ENCODE measurements around the gene MDM4. TPM values are rescaled to one million over a fixed set of nuclear protein-coding genes. Genes with fewer than 3 reads are reported as not detected.
"Not testable (repeated sequence)": the region's sequence is repeated elsewhere in the genome, so short reads cannot be mapped to it uniquely, and the experiment has no call there.

MDM4 gene
- total and polyA plus RNA-seq, 2 donors: 41.0 to 54.4 TPM

DNA sequence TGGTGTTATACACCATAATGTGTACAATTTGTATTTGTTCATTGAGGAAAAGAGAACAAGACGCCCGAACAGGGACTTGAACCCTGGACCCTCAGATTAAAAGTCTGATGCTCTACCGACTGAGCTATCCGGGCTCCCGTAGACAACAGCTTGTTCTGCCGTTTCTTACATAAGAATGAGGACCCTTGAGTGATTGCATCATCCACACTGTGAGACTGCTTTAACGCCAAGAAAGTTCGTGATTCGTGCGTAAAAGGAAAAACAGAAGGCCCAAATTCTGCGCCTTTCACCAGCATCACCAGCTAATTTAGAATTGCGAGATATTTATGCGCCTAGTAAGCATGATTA lies 9.3 kb upstream of the MDM4 start:
- H3K4me1 ChIP-seq (ENCODE audit: control insufficient read depth in 2 of 2, insufficient read depth in 2 of 2, low read length in 2 of 2): peaks cover 0 to 28% of the 10 kb centered on the region in 2 donors
- peak overlapping the region; percentile 87 to 99 for H3K27ac ChIP-seq (ENCODE audit: low read depth in 1 of 2, low read length in 1 of 2)
- H3K27me3 ChIP-seq (ENCODE audit: control insufficient read depth in 2 of 2, insufficient read depth in 1 of 2, low read length in 1 of 2): no peaks in the 10 kb centered on the region
- under 1% methylated on average over 13 of the region's 13 CpGs for WGBS
- H3K9me3 ChIP-seq (ENCODE audit: control insufficient read depth in 2 of 2, insufficient read depth in 1 of 2, low read length in 1 of 2): no peaks in the 10 kb centered on the region
- H3K36me3 ChIP-seq (ENCODE audit: control insufficient read depth in 2 of 2, insufficient read depth in 2 of 2, low read length in 1 of 2): no peaks in the 10 kb centered on the region
- peak overlapping the region; percentile 57 to 70 for H3K4me3 ChIP-seq (ENCODE audit: low read length in 2 of 2)
- peak; percentile 87 to 99 (median 97) for DNase-seq (ENCODE audit: low read depth in 6 of 9, low spot score in 9 of 9)

DNA sequence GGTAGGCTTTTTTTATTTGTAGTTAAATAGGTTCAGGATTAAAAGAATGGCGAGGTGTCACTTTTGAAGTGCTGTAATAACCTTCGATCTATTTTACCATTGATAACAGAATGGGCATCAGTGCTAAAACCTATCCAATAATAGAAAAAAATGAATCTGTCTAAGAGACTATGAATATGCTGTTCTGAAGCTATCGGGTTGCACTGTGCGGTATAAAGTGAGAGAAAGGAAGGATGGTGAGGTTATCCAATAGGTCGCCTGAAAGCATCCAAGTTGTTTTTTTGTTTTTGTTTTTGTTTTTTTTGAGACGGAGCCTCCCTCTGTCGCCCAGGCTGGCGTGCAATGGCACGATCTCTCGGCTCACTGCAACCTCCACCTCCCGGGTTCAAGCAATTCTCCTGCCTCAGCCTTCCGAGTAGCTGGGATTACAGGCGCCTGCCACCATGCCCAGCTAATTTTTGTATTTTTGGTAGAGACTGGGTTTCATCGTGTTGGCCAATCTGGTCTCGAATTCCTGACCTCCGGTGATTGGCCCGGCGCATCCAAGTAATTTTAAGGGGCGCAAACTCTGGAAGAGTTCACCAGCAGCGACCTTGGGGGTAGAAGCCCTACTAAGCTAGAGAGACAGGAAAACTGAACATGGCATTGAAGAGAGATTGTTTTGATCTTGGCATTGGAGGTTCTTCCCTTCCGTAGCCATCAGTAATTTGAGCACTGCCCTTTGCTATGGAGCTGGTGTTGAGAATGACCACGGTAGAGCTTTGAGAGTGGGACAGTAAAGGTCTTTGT lies 8.7 kb upstream of the MDM4 start:
- peak in 1 of 9 donors; percentile 76 for DNase-seq (ENCODE audit: low read depth in 6 of 9, low spot score in 9 of 9)
- 6% methylated on average over 22 of the region's 22 CpGs for WGBS
- H3K27ac ChIP-seq (ENCODE audit: low read depth in 1 of 2, low read length in 1 of 2): peak overlapping the region; percentile 87 to 99
- H3K27me3 ChIP-seq (ENCODE audit: control insufficient read depth in 2 of 2, insufficient read depth in 1 of 2, low read length in 1 of 2): no peaks in the 10 kb centered on the region
- H3K4me1 ChIP-seq (ENCODE audit: control insufficient read depth in 2 of 2, insufficient read depth in 2 of 2, low read length in 2 of 2): peaks cover 0 to 29% of the 10 kb centered on the region in 2 donors
- H3K4me3 ChIP-seq (ENCODE audit: low read length in 2 of 2): peak overlapping the region; percentile 57 to 70
- H3K9me3 ChIP-seq (ENCODE audit: control insufficient read depth in 2 of 2, insufficient read depth in 1 of 2, low read length in 1 of 2): no peaks in the 10 kb centered on the region
- no peaks in the 10 kb centered on the region for H3K36me3 ChIP-seq (ENCODE audit: control insufficient read depth in 2 of 2, insufficient read depth in 2 of 2, low read length in 1 of 2)

DNA sequence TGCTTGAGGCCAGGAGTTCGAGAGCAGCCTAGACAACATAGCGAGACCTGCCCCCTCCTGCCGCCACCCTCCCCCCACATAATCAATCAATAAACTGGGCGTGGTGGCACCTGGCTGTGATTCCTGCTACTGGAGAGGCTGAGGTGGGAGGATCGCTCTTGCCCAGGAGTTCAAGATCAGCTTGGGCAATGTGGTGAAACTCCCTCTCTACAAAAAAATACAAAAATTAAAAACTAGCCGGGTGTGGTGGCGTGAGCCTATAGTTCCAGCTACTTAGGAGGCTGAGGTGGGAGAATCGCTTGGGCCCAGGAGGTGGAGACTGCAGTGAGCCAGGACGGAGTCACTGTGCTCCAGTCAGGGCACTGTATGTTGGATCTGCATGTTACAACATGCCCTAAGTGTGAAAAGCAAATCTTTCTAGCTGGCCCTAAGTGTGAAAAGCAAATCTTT lies 7.0 kb upstream of the MDM4 start:
- Histone ChIP-seq H3K36me3 (ENCODE audit: control insufficient read depth in 2 of 2, insufficient read depth in 2 of 2, low read length in 1 of 2) (no peaks in the 10 kb centered on the region), H3K4me3 (ENCODE audit: low read length in 2 of 2) (no peak overlapping the region), H3K9me3 (ENCODE audit: control insufficient read depth in 2 of 2, insufficient read depth in 1 of 2, low read length in 1 of 2) (no peaks in the 10 kb centered on the region), H3K27ac (ENCODE audit: low read depth in 1 of 2, low read length in 1 of 2) (no peak overlapping the region), H3K4me1 (ENCODE audit: control insufficient read depth in 2 of 2, insufficient read depth in 2 of 2, low read length in 2 of 2) (peaks cover 6 to 39% of the 10 kb centered on the region in 2 donors), H3K27me3 (ENCODE audit: control insufficient read depth in 2 of 2, insufficient read depth in 1 of 2, low read length in 1 of 2) (no peaks in the 10 kb centered on the region)
- 87% methylated on average over 9 of the region's 9 CpGs for WGBS
- no peak for DNase-seq (ENCODE audit: low read depth in 6 of 9, low spot score in 9 of 9)

DNA sequence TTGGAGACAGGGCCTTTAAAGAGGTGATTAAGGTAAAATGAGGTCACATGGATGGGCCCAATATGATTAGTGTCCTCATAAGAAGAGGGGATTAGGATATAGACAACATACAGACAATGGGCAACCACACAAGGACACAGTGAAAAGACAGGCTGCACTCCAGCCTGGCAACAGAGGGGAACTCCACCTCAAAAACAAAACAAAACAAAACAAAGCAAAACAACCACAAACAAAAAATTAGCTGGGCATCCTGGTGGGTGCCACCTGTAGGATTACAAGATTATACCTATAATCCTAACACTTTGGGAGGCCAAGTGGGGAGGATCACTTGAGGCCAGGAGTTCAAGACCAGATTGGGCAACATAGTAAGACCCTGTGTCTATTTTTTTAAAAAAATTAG lies 4.8 kb upstream of the MDM4 start:
- no peak for DNase-seq (ENCODE audit: low read depth in 6 of 9, low spot score in 9 of 9)

DNA sequence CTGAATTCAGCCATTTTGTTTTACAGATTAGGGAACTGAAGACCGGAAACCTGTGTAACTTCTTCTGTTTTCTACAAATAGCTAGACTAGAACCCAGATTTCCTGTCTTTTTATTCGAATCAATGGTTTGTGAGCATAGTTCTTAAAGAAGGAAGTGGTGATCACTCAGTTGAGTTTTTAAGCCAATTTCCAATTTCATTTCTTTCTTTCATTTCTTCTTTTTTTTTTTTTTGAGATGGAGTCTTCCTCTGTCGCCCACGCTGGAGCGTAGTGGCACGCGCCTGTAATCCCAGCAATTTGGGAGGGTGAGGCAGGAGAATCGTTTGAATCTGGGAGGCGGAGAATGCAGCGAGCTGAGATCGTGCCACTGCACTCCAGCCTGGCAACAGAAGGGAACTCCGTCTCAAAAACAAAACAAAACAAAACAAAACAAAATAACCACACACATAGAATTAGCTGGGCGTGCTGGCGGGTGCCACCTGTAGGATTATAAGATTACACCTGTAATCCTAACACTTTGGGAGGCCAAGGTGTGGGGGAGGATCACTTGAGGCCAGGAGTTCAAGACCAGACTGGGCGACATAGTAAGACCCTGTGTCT lies 3.0 kb upstream of the MDM4 start:
- Histone ChIP-seq H3K27me3 (ENCODE audit: control insufficient read depth in 2 of 2, insufficient read depth in 1 of 2, low read length in 1 of 2) (no peaks in the 10 kb centered on the region), H3K27ac (ENCODE audit: low read depth in 1 of 2, low read length in 1 of 2) (peak overlapping the region; percentile 97 to 99), H3K9me3 (ENCODE audit: control insufficient read depth in 2 of 2, insufficient read depth in 1 of 2, low read length in 1 of 2) (peaks cover 2 to 21% of the 10 kb centered on the region in 2 donors), H3K4me3 (ENCODE audit: low read length in 2 of 2) (peak overlapping the region; percentile 12 to 37), H3K36me3 (ENCODE audit: control insufficient read depth in 2 of 2, insufficient read depth in 2 of 2, low read length in 1 of 2) (peaks cover 8 to 10% of the 10 kb centered on the region in 2 donors), H3K4me1 (ENCODE audit: control insufficient read depth in 2 of 2, insufficient read depth in 2 of 2, low read length in 2 of 2) (peaks cover 16 to 51% of the 10 kb centered on the region in 2 donors)
- WGBS: 17% methylated on average over 15 of the region's 15 CpGs
- DNase-seq (ENCODE audit: low read depth in 6 of 9, low spot score in 9 of 9): peak in 1 of 9 donors; percentile 82

More for the DNA sequence above, 4.8 kb upstream of the MDM4 start:
- H3K27ac ChIP-seq (ENCODE audit: low read depth in 1 of 2, low read length in 1 of 2): no peak overlapping the region
- H3K9me3 ChIP-seq (ENCODE audit: control insufficient read depth in 2 of 2, insufficient read depth in 1 of 2, low read length in 1 of 2): peaks cover 0 to 8% of the 10 kb centered on the region in 2 donors
- H3K27me3 ChIP-seq (ENCODE audit: control insufficient read depth in 2 of 2, insufficient read depth in 1 of 2, low read length in 1 of 2): no peaks in the 10 kb centered on the region
- H3K36me3 ChIP-seq (ENCODE audit: control insufficient read depth in 2 of 2, insufficient read depth in 2 of 2, low read length in 1 of 2): no peaks in the 10 kb centered on the region
- no peak overlapping the region for H3K4me3 ChIP-seq (ENCODE audit: low read length in 2 of 2)
- peaks cover 8 to 45% of the 10 kb centered on the region in 2 donors for H3K4me1 ChIP-seq (ENCODE audit: control insufficient read depth in 2 of 2, insufficient read depth in 2 of 2, low read length in 2 of 2)

DNA sequence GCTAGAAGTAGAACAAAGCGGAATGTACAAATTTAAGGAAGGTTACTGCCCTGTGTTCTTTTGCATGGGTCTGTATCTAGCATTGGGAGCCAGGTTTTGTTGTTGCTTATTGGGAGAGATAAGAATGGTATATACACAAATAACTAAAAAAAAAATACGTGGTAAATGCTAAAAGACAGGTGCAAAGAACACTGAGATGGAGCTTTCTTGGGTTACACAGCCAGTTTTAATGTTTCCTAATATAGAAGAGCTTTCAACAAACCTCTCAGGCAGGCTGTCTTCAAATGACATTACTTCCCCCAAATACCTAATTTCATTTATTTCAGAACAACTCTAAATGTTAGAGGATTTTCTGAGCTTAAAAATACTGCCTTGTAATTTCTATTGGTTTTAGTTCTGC lies 1.4 kb upstream of the MDM4 start:
- peak in 1 of 9 donors; percentile 54 for DNase-seq (ENCODE audit: low read depth in 6 of 9, low spot score in 9 of 9)
- H3K27ac ChIP-seq (ENCODE audit: low read depth in 1 of 2, low read length in 1 of 2): peak overlapping the region; percentile 88 to 99
- 48% methylated on average over 2 of the region's 2 CpGs for WGBS

DNA sequence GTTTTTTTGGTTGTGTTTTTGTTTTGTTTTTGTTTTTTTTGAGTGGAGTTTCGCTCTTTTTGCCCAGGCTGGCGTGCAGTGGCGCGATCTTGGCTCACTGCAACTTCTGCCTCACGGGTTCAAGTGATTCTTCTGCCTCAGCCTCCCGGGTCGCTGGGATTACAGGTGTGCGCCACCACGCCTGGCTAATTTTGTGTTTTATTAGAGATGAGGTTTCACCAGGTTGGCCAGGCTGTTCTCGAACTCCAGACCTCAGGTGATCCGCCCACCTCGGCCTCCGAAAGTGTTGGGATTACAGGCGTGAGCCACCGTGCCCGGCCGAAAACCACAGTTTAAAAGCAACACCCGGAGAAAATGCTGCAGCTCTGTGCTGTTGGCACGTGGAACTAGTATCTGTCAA lies 1.2 kb downstream of the MDM4 start:
- H3K27ac ChIP-seq (ENCODE audit: low read depth in 1 of 2, low read length in 1 of 2): peak overlapping the region; percentile 99 to 100
- H3K4me3 ChIP-seq (ENCODE audit: low read length in 2 of 2): peak overlapping the region; percentile 76 to 92
- peaks cover 19 to 23% of the 10 kb centered on the region in 2 donors for H3K36me3 ChIP-seq (ENCODE audit: control insufficient read depth in 2 of 2, insufficient read depth in 2 of 2, low read length in 1 of 2)
- 89% methylated on average over 19 of the region's 19 CpGs for WGBS
- H3K27me3 ChIP-seq (ENCODE audit: control insufficient read depth in 2 of 2, insufficient read depth in 1 of 2, low read length in 1 of 2): not testable (repeated sequence)
- peak in 1 of 9 donors; percentile 6 for DNase-seq (ENCODE audit: low read depth in 6 of 9, low spot score in 9 of 9)
- peaks cover 2 to 25% of the 10 kb centered on the region in 2 donors for H3K9me3 ChIP-seq (ENCODE audit: control insufficient read depth in 2 of 2, insufficient read depth in 1 of 2, low read length in 1 of 2)
- peaks cover 32 to 89% of the 10 kb centered on the region in 2 donors for H3K4me1 ChIP-seq (ENCODE audit: control insufficient read depth in 2 of 2, insufficient read depth in 2 of 2, low read length in 2 of 2)

More for the DNA sequence above, 1.4 kb upstream of the MDM4 start:
- Histone ChIP-seq H3K4me1 (ENCODE audit: control insufficient read depth in 2 of 2, insufficient read depth in 2 of 2, low read length in 2 of 2) (peaks cover 27 to 68% of the 10 kb centered on the region in 2 donors), H3K36me3 (ENCODE audit: control insufficient read depth in 2 of 2, insufficient read depth in 2 of 2, low read length in 1 of 2) (peaks cover 19 to 23% of the 10 kb centered on the region in 2 donors), H3K9me3 (ENCODE audit: control insufficient read depth in 2 of 2, insufficient read depth in 1 of 2, low read length in 1 of 2) (peaks cover 2 to 21% of the 10 kb centered on the region in 2 donors), H3K4me3 (ENCODE audit: low read length in 2 of 2) (no peak overlapping the region), H3K27me3 (ENCODE audit: control insufficient read depth in 2 of 2, insufficient read depth in 1 of 2, low read length in 1 of 2) (no peaks in the 10 kb centered on the region)

DNA sequence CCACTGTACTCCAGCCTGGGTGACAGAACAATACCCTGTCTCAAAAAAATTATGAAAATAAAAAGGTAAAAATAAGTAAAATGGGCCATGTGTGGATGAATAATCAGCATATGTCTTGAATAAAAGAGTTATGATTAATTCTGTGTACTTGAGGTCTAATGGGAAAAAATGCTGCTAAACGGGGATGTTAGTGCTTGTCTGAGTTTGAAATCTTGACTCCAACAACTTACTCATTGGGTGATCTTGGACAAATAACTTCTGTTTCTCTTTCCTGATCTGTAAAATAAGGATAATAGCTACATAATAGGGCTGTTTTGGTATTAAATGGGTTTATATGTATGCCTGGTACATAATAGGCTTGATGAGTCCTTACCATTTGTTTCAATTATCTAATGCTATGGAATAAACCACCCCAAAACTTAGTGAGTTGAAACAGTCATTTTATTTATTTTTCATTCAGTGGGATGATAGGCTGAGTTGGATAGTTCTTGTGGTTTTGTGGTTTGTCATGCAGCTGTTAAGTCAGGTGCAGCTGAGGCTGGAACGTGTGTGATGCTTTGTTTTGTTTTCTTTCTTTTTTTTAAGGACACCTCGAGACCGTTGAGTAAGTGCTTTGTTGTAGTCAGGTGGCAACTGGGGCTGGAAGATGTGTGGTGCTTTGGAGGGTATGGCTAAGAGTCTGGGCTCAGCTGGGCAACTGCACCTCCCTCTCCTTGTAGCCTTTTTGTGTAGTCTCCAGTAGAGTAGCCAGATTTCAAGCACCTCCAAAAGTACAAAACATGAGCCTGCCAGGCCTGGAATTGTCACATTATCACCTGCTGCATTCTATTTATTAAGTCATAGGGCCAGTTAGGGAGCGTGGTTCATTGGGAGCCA lies 4.9 kb downstream of the MDM4 start:
- 8% methylated on average over 5 of the region's 5 CpGs for WGBS
- peak overlapping the region; percentile 81 to 99 for H3K27ac ChIP-seq (ENCODE audit: low read depth in 1 of 2, low read length in 1 of 2)

More for the DNA sequence above, 4.9 kb downstream of the MDM4 start:
- H3K4me3 ChIP-seq (ENCODE audit: low read length in 2 of 2): peak overlapping the region; percentile 26 to 36
- peaks cover 9 to 40% of the 10 kb centered on the region in 2 donors for H3K9me3 ChIP-seq (ENCODE audit: control insufficient read depth in 2 of 2, insufficient read depth in 1 of 2, low read length in 1 of 2)
- H3K36me3 ChIP-seq (ENCODE audit: control insufficient read depth in 2 of 2, insufficient read depth in 2 of 2, low read length in 1 of 2): peaks cover 42 to 58% of the 10 kb centered on the region in 2 donors
- H3K4me1 ChIP-seq (ENCODE audit: control insufficient read depth in 2 of 2, insufficient read depth in 2 of 2, low read length in 2 of 2): peaks cover 24 to 78% of the 10 kb centered on the region in 2 donors
- DNase-seq (ENCODE audit: low read depth in 6 of 9, low spot score in 9 of 9): peak; percentile 74 to 98 (median 93)
- no peaks in the 10 kb centered on the region for H3K27me3 ChIP-seq (ENCODE audit: control insufficient read depth in 2 of 2, insufficient read depth in 1 of 2, low read length in 1 of 2)

Measured in thymus (tissue), 11 donors.